Upper lobe of right lung (tissue), 1 donor: ENCODE measurements around the gene LAMB3. TPM values are rescaled to one million over a fixed set of nuclear protein-coding genes. Genes with fewer than 3 reads are reported as not detected.

Experiments used
- ATAC-seq: fragments of 200-7000 bp; cut with Tn5 transposase; one replicate; pipeline ENCODE4 v1.9.1; 2020; ENCODE audit warnings: mild to moderate bottlenecking, moderate library complexity
- DNase-seq: peaks from one replicate; pipeline ENCODE4 v3.0.0-alpha.2; 2020
- H3K27ac ChIP-seq: fragments of 200-600 bp; one replicate; pipeline ENCODE4 v1.8.0; 2022
- H3K27me3 ChIP-seq: fragments of 200-600 bp; one replicate; pipeline ENCODE4 v1.8.0; 2022; ENCODE audit warnings: mild to moderate bottlenecking
- H3K36me3 ChIP-seq: fragments of 200-600 bp; one replicate; pipeline ENCODE4 v1.8.0; 2022
- H3K4me1 ChIP-seq: fragments of 200-600 bp; one replicate; pipeline ENCODE4 v1.8.0; 2022
- H3K4me3 ChIP-seq: fragments of 200-600 bp; one replicate; pipeline ENCODE4 v1.8.0; 2022; ENCODE audit warnings: mild to moderate bottlenecking
- H3K9me3 ChIP-seq: fragments of 200-600 bp; one replicate; pipeline ENCODE4 v1.8.0; 2022
- intact Hi-C: fragments of 100-400 bp; cut with DNase I; formaldehyde crosslinking; loops from one replicate; pipeline ENCODE4 v1.11.0; 2022
- total RNA-seq: library from RNA; stranded (reverse); fragmentation: NEBNext Ultra II Directional; extraction: Animal tissue kit (Norgen Biotek cat#: 25700); gene quantifications from one replicate; pipeline ENCODE4 v1.2.1, GENCODE V29; 2021
- TF ChIP-seq, protein P1 (sequence below): fragments of 200-600 bp; IDR thresholded peaks from one replicate; pipeline ENCODE4 v1.8.0; 2022; ENCODE audit warnings: antibody characterized with exemption
- donor health status: DM: no; HTN: yes; CAD: no; lungs with severe emphysema.

LAMB3 gene
- total RNA-seq, 1 donor from 2014 or later, result 83.3 TPM

DNA sequence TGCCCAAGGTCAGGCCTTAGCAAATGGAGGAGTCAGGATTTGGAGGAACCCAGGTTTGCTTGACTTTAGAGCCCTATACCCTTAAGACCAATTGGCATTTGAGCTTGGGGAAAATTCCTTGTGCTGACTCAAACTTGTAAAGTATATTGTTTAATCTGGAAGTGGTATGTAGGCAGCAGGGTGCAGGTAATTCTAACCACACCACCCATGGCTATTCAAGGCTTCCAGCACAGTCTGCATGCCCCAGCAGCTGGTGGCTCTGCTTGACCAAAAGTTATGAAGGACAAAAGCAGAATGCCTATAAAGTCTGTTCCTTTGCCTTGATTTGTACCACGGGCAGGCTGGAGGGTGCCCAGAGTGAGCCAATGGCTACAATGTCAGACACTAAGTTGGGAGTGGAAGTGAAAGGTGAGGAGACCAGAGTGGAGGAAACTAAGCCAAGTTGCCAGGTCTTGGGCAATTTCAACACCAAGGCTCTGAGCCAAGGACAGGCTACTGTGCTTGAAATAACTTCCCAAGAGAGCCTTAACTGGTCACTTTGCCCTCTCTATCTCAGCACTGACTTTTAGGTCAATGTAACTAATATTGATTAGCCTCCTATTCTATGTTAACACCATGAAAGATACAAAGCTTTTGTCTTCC, 18.3 kb upstream of the LAMB3 start:
- no peak for ATAC-seq

DNA sequence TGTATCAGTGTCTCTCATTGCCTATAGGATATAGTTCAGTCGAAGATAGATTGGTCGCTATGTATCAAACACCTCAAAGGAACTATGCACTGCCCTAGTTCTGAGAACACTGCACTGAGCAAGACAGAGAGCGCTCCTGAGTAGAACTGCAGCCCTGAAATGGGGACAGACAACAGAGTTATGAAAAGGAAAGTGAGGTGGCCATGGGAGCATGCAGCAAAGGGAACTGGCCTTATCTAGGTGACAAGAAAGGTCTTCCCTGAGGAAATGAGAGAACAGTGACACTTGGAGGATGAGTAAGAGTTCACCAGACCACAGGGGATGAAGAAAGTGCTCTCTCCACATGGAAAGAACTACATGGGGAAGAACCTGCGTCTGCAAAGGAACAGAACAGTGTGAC, 15.5 kb upstream of the LAMB3 start:
- intact Hi-C loops, result no loop called here
- no peak for ATAC-seq

More for the DNA sequence above, 18.3 kb upstream of the LAMB3 start:
- Histone ChIP-seq H3K4me1 (peaks cover 17% of the 10 kb centered on the region), H3K9me3 (no peaks in the 10 kb centered on the region), H3K4me3 (no peak overlapping the region), H3K27me3 (no peaks in the 10 kb centered on the region), H3K27ac (no peak overlapping the region), H3K36me3 (no peaks in the 10 kb centered on the region)
- TF ChIP-seq, protein P1, sequence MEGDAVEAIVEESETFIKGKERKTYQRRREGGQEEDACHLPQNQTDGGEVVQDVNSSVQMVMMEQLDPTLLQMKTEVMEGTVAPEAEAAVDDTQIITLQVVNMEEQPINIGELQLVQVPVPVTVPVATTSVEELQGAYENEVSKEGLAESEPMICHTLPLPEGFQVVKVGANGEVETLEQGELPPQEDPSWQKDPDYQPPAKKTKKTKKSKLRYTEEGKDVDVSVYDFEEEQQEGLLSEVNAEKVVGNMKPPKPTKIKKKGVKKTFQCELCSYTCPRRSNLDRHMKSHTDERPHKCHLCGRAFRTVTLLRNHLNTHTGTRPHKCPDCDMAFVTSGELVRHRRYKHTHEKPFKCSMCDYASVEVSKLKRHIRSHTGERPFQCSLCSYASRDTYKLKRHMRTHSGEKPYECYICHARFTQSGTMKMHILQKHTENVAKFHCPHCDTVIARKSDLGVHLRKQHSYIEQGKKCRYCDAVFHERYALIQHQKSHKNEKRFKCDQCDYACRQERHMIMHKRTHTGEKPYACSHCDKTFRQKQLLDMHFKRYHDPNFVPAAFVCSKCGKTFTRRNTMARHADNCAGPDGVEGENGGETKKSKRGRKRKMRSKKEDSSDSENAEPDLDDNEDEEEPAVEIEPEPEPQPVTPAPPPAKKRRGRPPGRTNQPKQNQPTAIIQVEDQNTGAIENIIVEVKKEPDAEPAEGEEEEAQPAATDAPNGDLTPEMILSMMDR, result no peak
- intact Hi-C loops, result no loop called here
- no peak for DNase-seq

DNA sequence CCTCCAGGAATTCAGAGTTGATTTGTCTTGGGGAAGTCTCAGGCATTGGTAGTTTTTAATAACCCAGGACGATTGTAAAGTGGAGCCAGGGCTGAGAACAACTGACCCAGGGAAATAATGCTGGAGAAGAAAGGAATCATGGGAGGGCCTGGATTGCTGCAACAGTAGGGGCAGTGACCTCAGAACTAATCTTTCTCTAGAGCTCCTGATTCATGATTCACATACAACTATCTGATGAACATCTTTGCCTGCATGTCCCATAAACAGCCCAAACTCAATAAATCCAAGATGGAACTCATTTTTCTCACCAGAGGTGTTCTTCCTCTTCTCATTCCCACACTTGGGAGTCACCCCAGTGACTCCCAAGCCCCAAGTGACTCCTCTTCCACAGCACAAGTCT, 14.9 kb upstream of the LAMB3 start:
- intact Hi-C loops, result no loop called here
- Histone ChIP-seq H3K27me3 (no peaks in the 10 kb centered on the region), H3K9me3 (no peaks in the 10 kb centered on the region)

More for the DNA sequence above, 15.5 kb upstream of the LAMB3 start:
- Histone ChIP-seq H3K27ac (no peak overlapping the region), H3K9me3 (no peaks in the 10 kb centered on the region), H3K4me3 (no peak overlapping the region), H3K36me3 (no peaks in the 10 kb centered on the region), H3K4me1 (no peaks in the 10 kb centered on the region), H3K27me3 (no peaks in the 10 kb centered on the region)
- no peak for DNase-seq
- TF ChIP-seq, protein P1, result no peak

DNA sequence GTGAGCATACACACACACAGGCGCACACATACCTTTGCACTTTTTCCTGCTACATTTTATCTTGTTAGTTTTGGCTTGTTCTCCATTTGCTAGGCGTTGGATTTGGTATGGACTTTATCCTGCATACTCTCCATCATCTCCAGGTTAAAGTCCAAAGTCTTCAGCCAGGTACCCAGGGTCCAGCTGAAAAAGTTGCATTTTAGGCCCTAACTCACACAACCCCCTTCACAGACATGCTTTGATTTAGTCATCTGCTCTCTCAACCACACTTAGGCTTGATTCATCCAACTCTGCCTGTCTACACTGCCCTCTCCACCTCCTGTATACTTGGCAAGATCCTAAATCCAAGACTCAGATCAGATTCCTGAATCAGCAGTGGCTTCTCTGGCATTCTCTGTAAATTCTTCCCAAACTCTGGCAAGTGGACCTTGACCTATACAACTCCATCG, 10.7 kb upstream of the LAMB3 start:
- peaks cover 10% of the 10 kb centered on the region for H3K4me1 ChIP-seq
- H3K4me3 ChIP-seq, result no peak overlapping the region
- no peak for DNase-seq
- no peak for ATAC-seq
- intact Hi-C loops, result no loop called here
- TF ChIP-seq, protein P1, result no peak
- no peak overlapping the region for H3K27ac ChIP-seq
- H3K36me3 ChIP-seq, result no peaks in the 10 kb centered on the region
- H3K27me3 ChIP-seq, result no peaks in the 10 kb centered on the region
- H3K9me3 ChIP-seq, result no peaks in the 10 kb centered on the region

More for the DNA sequence above, 14.9 kb upstream of the LAMB3 start:
- Histone ChIP-seq H3K4me3 (no peak overlapping the region), H3K27ac (no peak overlapping the region), H3K36me3 (no peaks in the 10 kb centered on the region), H3K4me1 (no peaks in the 10 kb centered on the region)
- TF ChIP-seq, protein P1, result no peak
- ATAC-seq (no peak), DNase-seq (no peak)

DNA sequence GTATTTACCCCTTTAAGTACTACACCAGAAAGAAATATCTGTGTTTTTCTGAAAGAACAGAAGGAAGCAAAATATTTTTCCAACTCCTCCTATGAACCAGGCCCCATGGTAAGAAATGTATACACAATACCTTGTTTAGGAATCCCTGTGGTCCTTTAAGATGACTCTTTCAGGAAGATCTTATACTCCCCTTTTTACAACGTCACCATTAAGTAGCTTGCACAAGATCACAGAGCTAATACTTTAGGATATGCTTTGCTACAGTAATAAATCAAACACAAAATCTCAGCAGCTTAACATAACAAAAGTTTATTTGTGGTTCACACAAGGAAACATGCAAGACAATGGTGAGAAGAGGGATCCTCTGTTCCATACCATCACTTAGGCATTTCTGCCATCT, 8.8 kb upstream of the LAMB3 start:
- H3K9me3 ChIP-seq, result no peaks in the 10 kb centered on the region
- ATAC-seq (no peak), DNase-seq (no peak)
- no peak overlapping the region for H3K27ac ChIP-seq
- no peaks in the 10 kb centered on the region for H3K27me3 ChIP-seq
- no peaks in the 10 kb centered on the region for H3K36me3 ChIP-seq
- intact Hi-C loops, result no loop called here
- peaks cover 10% of the 10 kb centered on the region for H3K4me1 ChIP-seq
- no peak overlapping the region for H3K4me3 ChIP-seq
- TF ChIP-seq, protein P1, result no peak
